Measurements from ENCODE around the gene POLE. TPM values are rescaled to one million over a fixed set of nuclear protein-coding genes. Genes with fewer than 3 reads are reported as not detected.

The POLE gene
- total and polyA plus RNA-seq, 2 of the 4 experiments (the other 2 are of a cell fraction) = 17.2 to 20.7 TPM

GRCh38 chr12:132604151-132604618 lies 83.0 kb downstream of the POLE start:
- no peak overlapping the region for H3K9ac ChIP-seq (ENCODE audit: low read depth, low read length)
- no peak overlapping the region for H3K23ac ChIP-seq (ENCODE audit: low read depth, low read length)
- H2BK15ac ChIP-seq (ENCODE audit: low read depth, low read length) = no peak overlapping the region
- H3K27ac ChIP-seq (ENCODE audit: insufficient read depth, low read length) = no peak overlapping the region
- H3K4me3 ChIP-seq (ENCODE audit: insufficient read depth, low read depth, low read length) = no peak overlapping the region
- H3K4me2 ChIP-seq (ENCODE audit: low read depth, low read length) = no peak overlapping the region
- H4K20me1 ChIP-seq (ENCODE audit: insufficient read depth, low read length) = no peaks in the 10 kb centered on the region
- no peak overlapping the region for H2AK9ac ChIP-seq (replicated peaks; ENCODE audit: low read depth, low read length, poor library complexity)
- H4K91ac ChIP-seq (ENCODE audit: insufficient read depth, low read depth, low read length) = no peak overlapping the region
- no peak overlapping the region for H2BK120ac ChIP-seq (ENCODE audit: low read depth, low read length)
- no peak overlapping the region for H2BK5ac ChIP-seq (ENCODE audit: low read depth, low read length, poor library complexity, severe bottlenecking)
- peaks cover 6% of the 10 kb centered on the region; the same call in 1 of the 2 replicates for H3K4me1 ChIP-seq (ENCODE audit: control insufficient read depth, insufficient read depth, low read length)
- no peak overlapping the region for H2AK5ac ChIP-seq (ENCODE audit: low read depth, low read length)
- ChIA-PET POLR2A (ENCODE audit: unreplicated experiment) (no interaction called here), CTCF (interaction anchor here (0.9 kb wide), 1 partner anchor 11 kb away, joined by 3 read pairs; no protein-coding TSS in a partner anchor)
- H3K56ac ChIP-seq (ENCODE audit: extremely low read depth, insufficient read depth, low read length) = no peak overlapping the region
- H3K27me3 ChIP-seq (ENCODE audit: control insufficient read depth, insufficient read depth, low read length) = peaks cover 30% of the 10 kb centered on the region
- TF ChIP-seq ELK1 (IDR thresholded peaks at IDR 0.05; ENCODE audit: borderline replicate concordance, low read depth, low read length) (no peak), SMC3 (IDR thresholded peaks at IDR 0.05; ENCODE audit: low read depth, low read length) (no peak), CTCF (conservative IDR thresholded peaks at IDR 0.05; ENCODE audit: low read depth, low read length) (no peak), POLR2A (IDR thresholded peaks at IDR 0.05; ENCODE audit: low read depth, low read length) (no peak), MXI1 (IDR thresholded peaks at IDR 0.05; ENCODE audit: borderline replicate concordance, low read depth, low read length) (no peak), RAD21 (IDR thresholded peaks at IDR 0.05; ENCODE audit: low read length) (no peak), RFX5 (IDR thresholded peaks at IDR 0.05; ENCODE audit: low read depth, low read length) (no peak), FOS (IDR thresholded peaks at IDR 0.05; ENCODE audit: low read depth, low read length) (no peak), NFE2L2 (IDR thresholded peaks at IDR 0.05; ENCODE audit: low read depth, low read length) (no peak), MAFK (IDR thresholded peaks at IDR 0.05; ENCODE audit: low read depth, low read length) (no peak), CEBPB (IDR thresholded peaks at IDR 0.05; ENCODE audit: low read depth, low read length) (no peak), USF2 (IDR thresholded peaks at IDR 0.05; ENCODE audit: low read depth, low read length) (no peak), CHD1 (IDR thresholded peaks at IDR 0.05; ENCODE audit: low read depth, low read length) (no peak), BHLHE40 (IDR thresholded peaks at IDR 0.05; ENCODE audit: low read depth, low read length) (no peak), RCOR1 (IDR thresholded peaks at IDR 0.05; ENCODE audit: insufficient replicate concordance, low read length) (no peak), MAZ (IDR thresholded peaks at IDR 0.05; ENCODE audit: borderline replicate concordance, low read depth, low read length) (no peak)
- H2AFZ ChIP-seq (replicated peaks; ENCODE audit: low read length, poor library complexity) = no peak overlapping the region
- dilution Hi-C loops (cut with HindIII; ENCODE audit: low sequenced_read_pairs, unreplicated experiment) = no loop called here
- no peak overlapping the region for H3K4ac ChIP-seq (ENCODE audit: low read depth, low read length)
- H3K18ac ChIP-seq (ENCODE audit: low read depth, low read length) = no peak overlapping the region
- 29% methylated on average over 10 of the region's 26 CpGs; no CpG with 5 or more reads in 1 of the 2 experiments for WGBS, 2 experiments (ENCODE audit: extremely low coverage in 2 of 2, insufficient read length in 1 of 2)
- no peaks in the 10 kb centered on the region for H3K79me1 ChIP-seq (ENCODE audit: low read depth in 1 of 2, low read length in 2 of 2)
- no peaks in the 10 kb centered on the region for H3K36me3 ChIP-seq (ENCODE audit: control insufficient read depth, insufficient read depth, low read length)
- no peak overlapping the region for H4K5ac ChIP-seq (ENCODE audit: low read depth, low read length)
- H3K14ac ChIP-seq (replicated peaks; ENCODE audit: low read depth, low read length) = no peak overlapping the region
- BruUV-seq (replicated peaks) = no TSS peak
- DNase-seq = no peak
- intact Hi-C loops (cut with micrococcal nuclease) = no loop called here
- no peak for ATAC-seq (ENCODE audit: low read depth)
- no peaks in the 10 kb centered on the region for H3K9me1 ChIP-seq (ENCODE audit: insufficient read depth, low read length)
- no peak overlapping the region for H2BK20ac ChIP-seq (ENCODE audit: low read depth, low read length)
- H4K8ac ChIP-seq (ENCODE audit: low read depth in 2 of 2, low read length in 2 of 2) = no peak overlapping the region
- in situ Hi-C loops (cut with MboI; ENCODE audit: low sequenced_read_pairs) = no loop called here
- no peaks in the 10 kb centered on the region for H3K9me3 ChIP-seq (ENCODE audit: control insufficient read depth, insufficient read depth, low read length)

Data from IMR-90 (cell line).